HG03457 (cell line): Measurements from ENCODE around the gene ZNF189.
"Not testable (repeated sequence)": the region's sequence is repeated elsewhere in the genome, so short reads cannot be mapped to it uniquely, and the experiment has no call there.

ENCODE experiments used
- ATAC-seq: cut with Tn5 transposase; IDR thresholded peaks from one replicate; pipeline ENCODE4 v1.9.1; 2021; ENCODE audit warnings: moderate number of reproducible peaks; ENCODE audit not compliant: unreplicated experiment

ZNF189 gene

GRCh38 chr9:101376111-101376848 is 22.4 kb upstream of the ZNF189 start:
- no peak for ATAC-seq

- ATAC-seq, result no peak
Observed at GRCh38 chr9:101380295-101380694, 18.4 kb upstream of the ZNF189 start.

GRCh38 chr9:101381118-101381517 is 17.5 kb upstream of the ZNF189 start:
- ATAC-seq, result no peak

- ATAC-seq, result no peak
Observed at GRCh38 chr9:101381833-101382342, 16.8 kb upstream of the ZNF189 start.

- no peak for ATAC-seq
Observed at GRCh38 chr9:101383361-101383760, 15.3 kb upstream of the ZNF189 start.

GRCh38 chr9:101384873-101385536 is 13.6 kb upstream of the ZNF189 start, which contains the start of gene BAAT:
Gene BAAT (minus strand): TSS chr9:101385006. CDS start chr9:101371404, 13,602 bp downstream.
- ATAC-seq, result not testable (repeated sequence)

GRCh38 chr9:101387871-101388506 is 10.7 kb upstream of the ZNF189 start:
- peak; percentile 75 for ATAC-seq

GRCh38 chr9:101388507-101388993 is 10.1 kb upstream of the ZNF189 start:
- no peak for ATAC-seq

- ATAC-seq, result no peak
Observed at GRCh38 chr9:101393135-101393534, 5.5 kb upstream of the ZNF189 start.

- no peak for ATAC-seq
Observed at GRCh38 chr9:101394687-101395086, 4.0 kb upstream of the ZNF189 start.

- ATAC-seq, result no peak
Observed at GRCh38 chr9:101397746-101398067, 944 bp upstream of the ZNF189 start.

GRCh38 chr9:101398930-101399642 is 435 bp downstream of the ZNF189 start:
- ATAC-seq, result no peak

- no peak for ATAC-seq
Observed at GRCh38 chr9:101399643-101399970, 956 bp downstream of the ZNF189 start.

- ATAC-seq, result no peak
Observed at GRCh38 chr9:101400120-101400519, 1.5 kb downstream of the ZNF189 start.

GRCh38 chr9:101403516-101404285 is 5.0 kb downstream of the ZNF189 start:
- no peak for ATAC-seq

- no peak for ATAC-seq
Observed at GRCh38 chr9:101408374-101409078, 9.9 kb downstream of the ZNF189 start.

GRCh38 chr9:101409079-101409477 is 10.4 kb downstream of the ZNF189 start:
- ATAC-seq, result no peak

GRCh38 chr9:101414839-101415238 is 16.2 kb downstream of the ZNF189 start:
- ATAC-seq, result no peak

- ATAC-seq, result no peak
Observed at GRCh38 chr9:101415578-101415977, 16.9 kb downstream of the ZNF189 start.

GRCh38 chr9:101417389-101417788 is 18.7 kb downstream of the ZNF189 start:
- ATAC-seq, result no peak
